ENCODE measurements around the gene SLC6A6.

GRCh38 chr3:14470461-14470860 is 68.1 kb downstream of the SLC6A6 start:
- TF ChIP-seq, protein P1, sequence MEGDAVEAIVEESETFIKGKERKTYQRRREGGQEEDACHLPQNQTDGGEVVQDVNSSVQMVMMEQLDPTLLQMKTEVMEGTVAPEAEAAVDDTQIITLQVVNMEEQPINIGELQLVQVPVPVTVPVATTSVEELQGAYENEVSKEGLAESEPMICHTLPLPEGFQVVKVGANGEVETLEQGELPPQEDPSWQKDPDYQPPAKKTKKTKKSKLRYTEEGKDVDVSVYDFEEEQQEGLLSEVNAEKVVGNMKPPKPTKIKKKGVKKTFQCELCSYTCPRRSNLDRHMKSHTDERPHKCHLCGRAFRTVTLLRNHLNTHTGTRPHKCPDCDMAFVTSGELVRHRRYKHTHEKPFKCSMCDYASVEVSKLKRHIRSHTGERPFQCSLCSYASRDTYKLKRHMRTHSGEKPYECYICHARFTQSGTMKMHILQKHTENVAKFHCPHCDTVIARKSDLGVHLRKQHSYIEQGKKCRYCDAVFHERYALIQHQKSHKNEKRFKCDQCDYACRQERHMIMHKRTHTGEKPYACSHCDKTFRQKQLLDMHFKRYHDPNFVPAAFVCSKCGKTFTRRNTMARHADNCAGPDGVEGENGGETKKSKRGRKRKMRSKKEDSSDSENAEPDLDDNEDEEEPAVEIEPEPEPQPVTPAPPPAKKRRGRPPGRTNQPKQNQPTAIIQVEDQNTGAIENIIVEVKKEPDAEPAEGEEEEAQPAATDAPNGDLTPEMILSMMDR (IDR thresholded peaks at IDR 0.05; ENCODE audit: low read length): no peak
- no peak for TF ChIP-seq EZH2 (optimal IDR thresholded peaks at IDR 0.05; ENCODE audit: low read depth, low read length)
